HG02610 (cell line): ENCODE measurements around the gene KCTD4.
"Not testable (repeated sequence)": the region's sequence is repeated elsewhere in the genome, so short reads cannot be mapped to it uniquely, and the experiment has no call there.

Source experiments
- ATAC-seq: cut with Tn5 transposase; IDR thresholded peaks from one replicate; pipeline ENCODE4 v1.9.1; 2021; ENCODE audit warnings: mild to moderate bottlenecking, moderate library complexity; ENCODE audit not compliant: unreplicated experiment

The KCTD4 gene

GRCh38 chr13:45216193-45216592 is 15.3 kb upstream of the KCTD4 start:
- no peak for ATAC-seq

- ATAC-seq = no peak
Observed at GRCh38 chr13:45215392-45216077, 14.7 kb upstream of the KCTD4 start.

- ATAC-seq = no peak
Observed at GRCh38 chr13:45209229-45209628, 8.4 kb upstream of the KCTD4 start.

GRCh38 chr13:45208132-45208531 is 7.3 kb upstream of the KCTD4 start:
- ATAC-seq = no peak

- ATAC-seq = no peak
Observed at GRCh38 chr13:45207319-45207718, 6.5 kb upstream of the KCTD4 start.

GRCh38 chr13:45206340-45206739 is 5.5 kb upstream of the KCTD4 start:
- ATAC-seq = peak; percentile 90

GRCh38 chr13:45205124-45205523 is 4.3 kb upstream of the KCTD4 start:
- ATAC-seq = no peak

- ATAC-seq = no peak
Observed at GRCh38 chr13:45199711-45200110, 1.1 kb downstream of the KCTD4 start.

GRCh38 chr13:45198924-45199323 is 1.9 kb downstream of the KCTD4 start:
- ATAC-seq = no peak

- no peak for ATAC-seq
Observed at GRCh38 chr13:45198041-45198440, 2.8 kb downstream of the KCTD4 start.

- ATAC-seq = peak; percentile 62
Observed at GRCh38 chr13:45196622-45197021, 4.2 kb downstream of the KCTD4 start.

- no peak for ATAC-seq
Observed at GRCh38 chr13:45196096-45196495, 4.7 kb downstream of the KCTD4 start.

- no peak for ATAC-seq
Observed at GRCh38 chr13:45195421-45195820, 5.4 kb downstream of the KCTD4 start.

- no peak for ATAC-seq
Observed at GRCh38 chr13:45194081-45194939, 6.5 kb downstream of the KCTD4 start.

- ATAC-seq = no peak
Observed at GRCh38 chr13:45191874-45192273, 9.0 kb downstream of the KCTD4 start.

- not testable (repeated sequence) for ATAC-seq
Observed at GRCh38 chr13:45189511-45189910, 11.3 kb downstream of the KCTD4 start.

GRCh38 chr13:45189077-45189476 is 11.8 kb downstream of the KCTD4 start:
- not testable (repeated sequence) for ATAC-seq

GRCh38 chr13:45185286-45185685 is 15.6 kb downstream of the KCTD4 start:
- no peak for ATAC-seq

- no peak for ATAC-seq
Observed at GRCh38 chr13:45184693-45185092, 16.2 kb downstream of the KCTD4 start.

- no peak for ATAC-seq
Observed at GRCh38 chr13:45180713-45181601, 19.9 kb downstream of the KCTD4 start.

- ATAC-seq = no peak
Observed at GRCh38 chr13:45180303-45180702, 20.5 kb downstream of the KCTD4 start.
